Measurements from ENCODE around the gene CYB5R2. TPM values are rescaled to one million over a fixed set of nuclear protein-coding genes. Genes with fewer than 3 reads are reported as not detected.
A peak's percentile ranks its signal among the peaks of the same experiment; 100 is the strongest.

The CYB5R2 gene
- total RNA-seq, 1 donor: 32.0 TPM

GRCh38 chr11:7642747-7643146 lies 30.6 kb downstream of the CYB5R2 start:
- no peak for DNase-seq (ENCODE audit: low read depth)
- no peak for TF ChIP-seq CTCF (IDR thresholded peaks at IDR 0.05; ENCODE audit: insufficient read depth, low read depth, low read length)
- no peak overlapping the region for H3K4me3 ChIP-seq (ENCODE audit: low read depth, low read length)

- H3K4me3 ChIP-seq (ENCODE audit: low read depth, low read length): no peak overlapping the region
- DNase-seq (ENCODE audit: low read depth): no peak
- no peak for TF ChIP-seq CTCF (IDR thresholded peaks at IDR 0.05; ENCODE audit: insufficient read depth, low read depth, low read length)
Observed at GRCh38 chr11:7640816-7641215, 32.5 kb downstream of the CYB5R2 start.

GRCh38 chr11:7639643-7640025 lies 33.7 kb downstream of the CYB5R2 start:
- TF ChIP-seq CTCF (IDR thresholded peaks at IDR 0.05; ENCODE audit: insufficient read depth, low read depth, low read length): no peak
- no peak overlapping the region for H3K4me3 ChIP-seq (ENCODE audit: low read depth, low read length)

GRCh38 chr11:7638710-7639642 lies 34.3 kb downstream of the CYB5R2 start:
- no peak overlapping the region for H3K4me3 ChIP-seq (ENCODE audit: low read depth, low read length)
- TF ChIP-seq CTCF (IDR thresholded peaks at IDR 0.05; ENCODE audit: insufficient read depth, low read depth, low read length): no peak
- DNase-seq (ENCODE audit: low read depth): no peak

More at GRCh38 chr11:7639643-7640025, 33.7 kb downstream of the CYB5R2 start:
- DNase-seq (ENCODE audit: low read depth): no peak

GRCh38 chr11:7637447-7638157 lies 35.7 kb downstream of the CYB5R2 start:
- H3K4me3 ChIP-seq (ENCODE audit: low read depth, low read length): no peak overlapping the region
- TF ChIP-seq CTCF (IDR thresholded peaks at IDR 0.05; ENCODE audit: insufficient read depth, low read depth, low read length): no peak
- DNase-seq (ENCODE audit: low read depth): peak; percentile 38

GRCh38 chr11:7636350-7636749 lies 37.0 kb downstream of the CYB5R2 start:
- no peak for TF ChIP-seq CTCF (IDR thresholded peaks at IDR 0.05; ENCODE audit: insufficient read depth, low read depth, low read length)
- no peak for DNase-seq (ENCODE audit: low read depth)
- H3K4me3 ChIP-seq (ENCODE audit: low read depth, low read length): no peak overlapping the region
